OCI-LY3 (cell line): ENCODE results near the gene PODNL1.

ENCODE experiments used
- EZH2phosphoT487 ChIP-seq: fragments of 200-600 bp; shearing (Covaris generic); IDR thresholded peaks from 2 replicates; pipeline ENCODE4 v1.6.1; 2018; ENCODE audit warnings: antibody characterized with exemption, mixed run types, low read depth
- TF ChIP-seq, protein P1 (sequence below): fragments of 200-600, 300-600 bp; sonication (generic); IDR thresholded peaks from 2 replicates; pipeline ENCODE4 v1.5.1; 2014; ENCODE audit warnings: antibody characterized with exemption, low read length, low read depth

DNA sequence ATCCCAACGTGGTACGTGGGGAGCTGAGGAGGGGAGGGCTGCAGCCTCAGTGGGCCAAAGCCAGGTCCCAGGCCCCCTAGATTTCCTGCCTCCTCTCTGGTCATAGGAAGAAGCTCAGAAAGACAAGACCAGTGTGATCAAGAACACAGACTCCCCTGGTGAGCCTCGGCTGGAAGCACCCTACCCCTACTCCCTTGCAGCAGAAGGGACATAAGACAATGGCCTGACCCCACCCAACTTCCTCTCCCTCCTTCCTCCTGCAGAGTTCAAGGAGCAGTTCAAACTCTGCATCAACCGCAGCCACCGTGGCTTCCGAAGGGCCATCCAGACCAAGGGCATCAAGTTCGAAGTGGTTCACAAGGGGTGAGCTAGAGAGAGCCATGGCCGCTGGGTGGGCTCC lies 11.5 kb downstream of the PODNL1 start:
- TF ChIP-seq, protein P1, sequence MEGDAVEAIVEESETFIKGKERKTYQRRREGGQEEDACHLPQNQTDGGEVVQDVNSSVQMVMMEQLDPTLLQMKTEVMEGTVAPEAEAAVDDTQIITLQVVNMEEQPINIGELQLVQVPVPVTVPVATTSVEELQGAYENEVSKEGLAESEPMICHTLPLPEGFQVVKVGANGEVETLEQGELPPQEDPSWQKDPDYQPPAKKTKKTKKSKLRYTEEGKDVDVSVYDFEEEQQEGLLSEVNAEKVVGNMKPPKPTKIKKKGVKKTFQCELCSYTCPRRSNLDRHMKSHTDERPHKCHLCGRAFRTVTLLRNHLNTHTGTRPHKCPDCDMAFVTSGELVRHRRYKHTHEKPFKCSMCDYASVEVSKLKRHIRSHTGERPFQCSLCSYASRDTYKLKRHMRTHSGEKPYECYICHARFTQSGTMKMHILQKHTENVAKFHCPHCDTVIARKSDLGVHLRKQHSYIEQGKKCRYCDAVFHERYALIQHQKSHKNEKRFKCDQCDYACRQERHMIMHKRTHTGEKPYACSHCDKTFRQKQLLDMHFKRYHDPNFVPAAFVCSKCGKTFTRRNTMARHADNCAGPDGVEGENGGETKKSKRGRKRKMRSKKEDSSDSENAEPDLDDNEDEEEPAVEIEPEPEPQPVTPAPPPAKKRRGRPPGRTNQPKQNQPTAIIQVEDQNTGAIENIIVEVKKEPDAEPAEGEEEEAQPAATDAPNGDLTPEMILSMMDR: no peak
- TF ChIP-seq EZH2phosphoT487: no peak
